Brain pericyte (primary cell): Measurements from ENCODE around the gene UBIAD1.
"Not testable (repeated sequence)": the region's sequence is repeated elsewhere in the genome, so short reads cannot be mapped to it uniquely, and the experiment has no call there.

Experiments used
- DNase-seq: peaks from one replicate; pipeline ENCODE4 v3.0.0-alpha.2; 2012; ENCODE audit warnings: low read depth, low spot score

UBIAD1 gene

GRCh38 chr1:11272832-11273594 is at the start of gene UBIAD1:
UBIAD1 (plus strand) TSS chr1:11273198; CDS start chr1:11273532, 334 bp downstream.
- DNase-seq, result no peak

- DNase-seq, result no peak
Measured at GRCh38 chr1:11227106-11228077, 45.6 kb upstream of the UBIAD1 start.

GRCh38 chr1:11229203-11229602 is 43.8 kb upstream of the UBIAD1 start:
- DNase-seq, result no peak

GRCh38 chr1:11233208-11233607 is 39.8 kb upstream of the UBIAD1 start:
- no peak for DNase-seq

GRCh38 chr1:11237356-11237755 is 35.6 kb upstream of the UBIAD1 start:
- DNase-seq, result no peak

- no peak for DNase-seq
Measured at GRCh38 chr1:11238311-11238710, 34.7 kb upstream of the UBIAD1 start.

GRCh38 chr1:11245248-11245647 is 27.8 kb upstream of the UBIAD1 start:
- DNase-seq, result no peak

- no peak for DNase-seq
Measured at GRCh38 chr1:11245904-11246719, 26.9 kb upstream of the UBIAD1 start.

- DNase-seq, result no peak
Measured at GRCh38 chr1:11248169-11248568, 24.8 kb upstream of the UBIAD1 start.

GRCh38 chr1:11252538-11252937 is 20.5 kb upstream of the UBIAD1 start:
- DNase-seq, result no peak

GRCh38 chr1:11253226-11253625 is 19.8 kb upstream of the UBIAD1 start:
- no peak for DNase-seq

- no peak for DNase-seq
Measured at GRCh38 chr1:11256299-11256698, 16.7 kb upstream of the UBIAD1 start.

- peak; percentile 99 for DNase-seq
Measured at GRCh38 chr1:11262171-11263049, 10.6 kb upstream of the UBIAD1 start, which contains the start of gene MTOR. MTOR (minus strand) TSS chr1:11262551; CDS start chr1:11259409, 3,142 bp downstream.

GRCh38 chr1:11266268-11267074 is 6.5 kb upstream of the UBIAD1 start:
- no peak for DNase-seq

GRCh38 chr1:11267350-11268337 is 5.4 kb upstream of the UBIAD1 start:
- DNase-seq, result not testable (repeated sequence)

GRCh38 chr1:11272544-11272831 is 510 bp upstream of the UBIAD1 start:
- no peak for DNase-seq

GRCh38 chr1:11273595-11274234 is 717 bp downstream of the UBIAD1 start:
- DNase-seq, result no peak

GRCh38 chr1:11279152-11279551 is 6.2 kb downstream of the UBIAD1 start:
- DNase-seq, result no peak
